PFSK-1 (cell line): ENCODE results near the gene OR10H2. TPM values are rescaled to one million over a fixed set of nuclear protein-coding genes. Genes with fewer than 3 reads are reported as not detected.
A peak's percentile ranks its signal among the peaks of the same experiment; 100 is the strongest.

Experiments
- FOXP2 ChIP-seq: optimal IDR thresholded peaks from 2 replicates; pipeline ENCODE3; 2011; ENCODE audit warnings: borderline replicate concordance, control low read depth, inconsistent platforms; ENCODE audit not compliant: insufficient read depth; ENCODE audit errors: extremely low read length, extremely low read depth
- POLR2AphosphoS5 ChIP-seq: IDR thresholded peaks from 2 replicates; pipeline ENCODE4 v1.6.1; 2012; ENCODE audit warnings: low read depth, mild to moderate bottlenecking, control low read depth, low read length, moderate library complexity
- SIN3A ChIP-seq: IDR thresholded peaks from 2 replicates; pipeline ENCODE4 v1.6.1; 2012; ENCODE audit warnings: mild to moderate bottlenecking, low read length, moderate library complexity, borderline replicate concordance; ENCODE audit not compliant: insufficient read depth
- TAF1 ChIP-seq: IDR thresholded peaks from 2 replicates; pipeline ENCODE4 v1.6.1; 2012; ENCODE audit warnings: low read length, control low read depth, borderline replicate concordance; ENCODE audit not compliant: insufficient read depth
- polyA plus RNA-seq: library from polyadenylated mRNA; unstranded; fragments of >200 nt; gene quantifications from one replicate; pipeline ENCODE4 v1.2.1, GENCODE V29; 2012; ENCODE audit warnings: low read depth, missing spikeins; ENCODE audit not compliant: insufficient read length
- TF ChIP-seq, protein P1 (sequence below), 2 experiments: IDR thresholded peaks; 2 replicates each; pipeline versions ENCODE4 v1.6.1 to v1.8.0; 2011 to 2012; ENCODE audit warnings: low read depth in 2 of 2, low read length in 2 of 2, control low read depth in 1 of 2, inconsistent platforms in 1 of 2, mild to moderate bottlenecking in 1 of 2, moderate library complexity in 1 of 2; ENCODE audit not compliant: insufficient read depth in 1 of 2

Gene OR10H2, protein sequence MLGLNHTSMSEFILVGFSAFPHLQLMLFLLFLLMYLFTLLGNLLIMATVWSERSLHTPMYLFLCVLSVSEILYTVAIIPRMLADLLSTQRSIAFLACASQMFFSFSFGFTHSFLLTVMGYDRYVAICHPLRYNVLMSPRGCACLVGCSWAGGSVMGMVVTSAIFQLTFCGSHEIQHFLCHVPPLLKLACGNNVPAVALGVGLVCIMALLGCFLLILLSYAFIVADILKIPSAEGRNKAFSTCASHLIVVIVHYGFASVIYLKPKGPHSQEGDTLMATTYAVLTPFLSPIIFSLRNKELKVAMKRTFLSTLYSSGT
- polyA plus RNA-seq: not detected

- TF ChIP-seq POLR2AphosphoS5 (no peak), FOXP2 (no peak), SIN3A (no peak), TAF1 (no peak)
- TF ChIP-seq, protein P1, sequence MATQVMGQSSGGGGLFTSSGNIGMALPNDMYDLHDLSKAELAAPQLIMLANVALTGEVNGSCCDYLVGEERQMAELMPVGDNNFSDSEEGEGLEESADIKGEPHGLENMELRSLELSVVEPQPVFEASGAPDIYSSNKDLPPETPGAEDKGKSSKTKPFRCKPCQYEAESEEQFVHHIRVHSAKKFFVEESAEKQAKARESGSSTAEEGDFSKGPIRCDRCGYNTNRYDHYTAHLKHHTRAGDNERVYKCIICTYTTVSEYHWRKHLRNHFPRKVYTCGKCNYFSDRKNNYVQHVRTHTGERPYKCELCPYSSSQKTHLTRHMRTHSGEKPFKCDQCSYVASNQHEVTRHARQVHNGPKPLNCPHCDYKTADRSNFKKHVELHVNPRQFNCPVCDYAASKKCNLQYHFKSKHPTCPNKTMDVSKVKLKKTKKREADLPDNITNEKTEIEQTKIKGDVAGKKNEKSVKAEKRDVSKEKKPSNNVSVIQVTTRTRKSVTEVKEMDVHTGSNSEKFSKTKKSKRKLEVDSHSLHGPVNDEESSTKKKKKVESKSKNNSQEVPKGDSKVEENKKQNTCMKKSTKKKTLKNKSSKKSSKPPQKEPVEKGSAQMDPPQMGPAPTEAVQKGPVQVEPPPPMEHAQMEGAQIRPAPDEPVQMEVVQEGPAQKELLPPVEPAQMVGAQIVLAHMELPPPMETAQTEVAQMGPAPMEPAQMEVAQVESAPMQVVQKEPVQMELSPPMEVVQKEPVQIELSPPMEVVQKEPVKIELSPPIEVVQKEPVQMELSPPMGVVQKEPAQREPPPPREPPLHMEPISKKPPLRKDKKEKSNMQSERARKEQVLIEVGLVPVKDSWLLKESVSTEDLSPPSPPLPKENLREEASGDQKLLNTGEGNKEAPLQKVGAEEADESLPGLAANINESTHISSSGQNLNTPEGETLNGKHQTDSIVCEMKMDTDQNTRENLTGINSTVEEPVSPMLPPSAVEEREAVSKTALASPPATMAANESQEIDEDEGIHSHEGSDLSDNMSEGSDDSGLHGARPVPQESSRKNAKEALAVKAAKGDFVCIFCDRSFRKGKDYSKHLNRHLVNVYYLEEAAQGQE (IDR thresholded peaks at IDR 0.05; ENCODE audit: insufficient read depth in 1 of 2, low read depth in 2 of 2, low read length in 2 of 2): no peak
Observed at GRCh38 chr19:15727724-15728123, at the start of gene OR10H2. TSS of gene OR10H2 (plus strand) at chr19:15728024. CDS start at chr19:15728044, 20 bp downstream.

DNA sequence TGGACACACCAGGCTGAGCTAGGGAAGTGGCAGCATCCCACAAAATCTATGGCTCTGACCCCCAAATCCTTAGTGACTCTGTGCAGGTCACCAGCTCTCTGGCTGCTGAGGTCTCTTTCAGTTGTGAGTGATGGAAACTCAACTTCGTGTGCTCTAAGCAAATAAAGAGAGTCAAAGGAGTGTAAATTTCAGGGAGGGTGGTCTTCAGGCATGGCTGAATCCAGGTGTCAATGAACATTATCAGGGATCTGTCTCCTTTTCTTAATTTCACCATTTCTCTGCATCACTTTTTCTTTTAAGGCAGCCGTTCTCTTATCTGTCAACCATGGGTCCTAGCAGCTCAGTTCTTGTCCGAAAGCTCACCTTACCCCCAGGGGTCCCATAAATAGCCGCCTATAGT is 48.7 kb upstream of the OR10H2 start:
- TF ChIP-seq TAF1 (no peak), FOXP2 (no peak)
- TF ChIP-seq, protein P1 (IDR thresholded peaks at IDR 0.05; ENCODE audit: insufficient read depth in 1 of 2, low read depth in 2 of 2, low read length in 2 of 2): no peak

- TF ChIP-seq TAF1 (no peak), POLR2AphosphoS5 (no peak), FOXP2 (no peak), SIN3A (no peak)
- TF ChIP-seq, protein P1 (IDR thresholded peaks at IDR 0.05; ENCODE audit: insufficient read depth in 1 of 2, low read depth in 2 of 2, low read length in 2 of 2): no peak
Observed at GRCh38 chr19:15680478-15681322, 47.1 kb upstream of the OR10H2 start.

- TF ChIP-seq POLR2AphosphoS5: no peak
- no peak for TF ChIP-seq FOXP2
- no peak for TF ChIP-seq TAF1
Observed at GRCh38 chr19:15683411-15683810, 44.4 kb upstream of the OR10H2 start.

GRCh38 chr19:15684828-15685227 is 43.0 kb upstream of the OR10H2 start:
- TF ChIP-seq, protein P1 (IDR thresholded peaks at IDR 0.05; ENCODE audit: insufficient read depth in 1 of 2, low read depth in 2 of 2, low read length in 2 of 2): peak; percentile 77 to 91
- no peak for TF ChIP-seq TAF1
